ENCODE measurements around the gene STAP2.

GRCh38 chr19:4319067-4319718 is 19.4 kb downstream of the STAP2 start:
- no peak for TF ChIP-seq EP300 (IDR thresholded peaks at IDR 0.05)
- TF ChIP-seq CTCF (IDR thresholded peaks at IDR 0.05), result no peak
- no peak for TF ChIP-seq POLR2A (IDR thresholded peaks at IDR 0.05)
